GM18951 (cell line): ENCODE results near the gene ABCG1.

Source experiments
- POLR2A ChIP-seq: IDR thresholded peaks from 4 replicates; pipeline ENCODE4 v1.6.1; 2011; ENCODE audit warnings: mild to moderate bottlenecking; ENCODE audit not compliant: insufficient read length, insufficient read depth; ENCODE audit errors: extremely low read depth
- in situ Hi-C: fragments of 300-500 bp; cut with MboI; formaldehyde crosslinking; loops from one replicate; pipeline ENCODE4 v1.12.0; 2022; ENCODE audit warnings: low sequenced_read_pairs, mixed read lengths, inconsistent platforms; ENCODE audit not compliant: unreplicated experiment

Gene ABCG1

GRCh38 chr21:42213082-42213774, 5.7 kb upstream of the ABCG1 start:
- no peak for TF ChIP-seq POLR2A

DNA sequence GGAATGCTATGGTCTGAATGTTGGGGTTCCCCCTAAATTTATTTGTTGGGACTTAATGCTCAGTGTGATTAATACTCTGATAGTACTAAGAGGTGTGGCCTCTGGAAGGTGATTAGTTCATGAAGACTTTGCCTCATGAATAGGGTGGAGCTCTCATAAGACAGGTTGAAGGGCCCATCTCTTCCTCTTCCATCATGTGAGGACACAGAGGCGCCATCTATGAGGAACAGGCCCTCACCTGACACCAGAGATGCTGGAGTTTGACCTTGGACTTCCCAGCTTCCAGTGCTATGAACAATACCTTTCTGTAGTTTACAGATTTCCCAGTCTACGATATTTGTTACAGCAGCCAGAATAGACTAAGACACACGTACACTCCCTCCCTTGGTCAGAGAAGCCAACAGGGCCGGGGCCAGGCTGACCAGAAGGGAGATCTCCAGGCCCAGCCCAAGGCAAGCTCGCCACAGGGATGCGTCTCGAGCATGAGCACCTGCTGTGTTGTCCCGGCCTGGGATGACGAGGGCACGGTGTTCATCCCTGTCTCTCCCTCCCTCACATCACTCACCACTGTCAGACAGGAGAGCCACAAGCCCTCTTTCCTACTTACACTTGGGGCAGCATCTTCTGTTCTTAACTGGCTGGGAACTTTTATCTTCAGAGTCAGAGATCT, 4.7 kb upstream of the ABCG1 start:
- TF ChIP-seq POLR2A: no peak
- in situ Hi-C loops: no loop called here

More at GRCh38 chr21:42213082-42213774, 5.7 kb upstream of the ABCG1 start:
- in situ Hi-C loops: no loop called here

DNA sequence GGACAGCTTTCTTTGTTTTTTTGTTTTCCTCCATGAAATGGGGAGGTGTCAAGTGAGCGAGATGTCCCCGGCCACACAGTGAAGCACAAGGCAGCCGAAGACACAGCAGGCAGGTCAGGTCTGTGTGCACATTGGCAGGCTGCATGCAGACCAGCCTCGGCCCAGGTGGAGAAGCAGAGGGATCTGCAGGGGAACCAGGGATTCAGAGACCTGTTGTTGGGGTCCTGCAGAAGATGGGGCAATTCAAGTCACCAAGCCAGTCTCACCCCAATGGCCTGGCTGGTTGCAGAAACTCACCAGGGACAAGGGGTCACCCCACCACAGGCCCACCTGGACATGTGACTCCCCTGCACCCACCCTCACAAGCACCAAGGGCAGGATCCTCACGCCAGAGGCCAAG, 4.0 kb upstream of the ABCG1 start:
- no peak for TF ChIP-seq POLR2A
- in situ Hi-C loops: no loop called here

DNA sequence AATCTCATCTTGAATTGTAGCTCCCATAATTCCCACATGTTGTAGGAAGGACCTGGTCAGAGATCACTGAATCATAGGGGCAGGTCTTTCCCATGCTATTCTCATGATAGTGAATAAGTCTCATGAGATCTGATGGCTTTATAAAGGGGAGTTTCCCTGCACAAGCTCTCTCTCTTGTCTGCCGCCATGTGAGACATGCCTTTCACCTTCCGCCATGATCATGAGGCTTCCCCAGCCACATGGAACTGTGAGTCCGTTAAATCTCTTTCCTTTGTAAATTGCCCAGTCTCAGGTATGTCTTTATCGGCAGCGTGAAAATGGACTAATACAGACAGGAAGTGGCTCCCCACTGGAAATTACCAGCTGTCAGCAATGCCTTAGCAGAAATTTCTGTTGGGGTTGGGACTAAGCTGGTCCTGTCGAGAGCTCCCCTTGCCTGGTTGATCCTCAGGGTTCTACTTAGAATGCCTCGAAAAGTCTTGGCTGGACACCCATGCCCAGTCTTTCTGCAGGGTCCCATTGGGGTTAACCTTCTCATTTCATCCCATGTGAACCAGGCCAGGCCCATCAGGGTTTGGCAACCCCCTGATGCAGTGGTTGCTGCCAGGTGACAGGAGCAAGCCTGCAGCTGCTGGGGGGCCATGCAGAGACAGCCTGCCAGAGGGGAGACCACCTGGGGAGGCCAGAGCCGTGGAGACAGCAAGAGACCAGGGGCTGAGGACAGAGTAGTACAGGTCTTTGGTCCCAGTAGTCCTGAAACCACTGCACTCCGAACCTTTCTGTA, 2.8 kb upstream of the ABCG1 start:
- TF ChIP-seq POLR2A: no peak
- in situ Hi-C loops: no loop called here

GRCh38 chr21:42216726-42217572, 2.0 kb upstream of the ABCG1 start:
- in situ Hi-C loops: no loop called here
- TF ChIP-seq POLR2A: no peak

GRCh38 chr21:42219606-42220137, 732 bp downstream of the ABCG1 start:
- TF ChIP-seq POLR2A: no peak
- in situ Hi-C loops: no loop called here

DNA sequence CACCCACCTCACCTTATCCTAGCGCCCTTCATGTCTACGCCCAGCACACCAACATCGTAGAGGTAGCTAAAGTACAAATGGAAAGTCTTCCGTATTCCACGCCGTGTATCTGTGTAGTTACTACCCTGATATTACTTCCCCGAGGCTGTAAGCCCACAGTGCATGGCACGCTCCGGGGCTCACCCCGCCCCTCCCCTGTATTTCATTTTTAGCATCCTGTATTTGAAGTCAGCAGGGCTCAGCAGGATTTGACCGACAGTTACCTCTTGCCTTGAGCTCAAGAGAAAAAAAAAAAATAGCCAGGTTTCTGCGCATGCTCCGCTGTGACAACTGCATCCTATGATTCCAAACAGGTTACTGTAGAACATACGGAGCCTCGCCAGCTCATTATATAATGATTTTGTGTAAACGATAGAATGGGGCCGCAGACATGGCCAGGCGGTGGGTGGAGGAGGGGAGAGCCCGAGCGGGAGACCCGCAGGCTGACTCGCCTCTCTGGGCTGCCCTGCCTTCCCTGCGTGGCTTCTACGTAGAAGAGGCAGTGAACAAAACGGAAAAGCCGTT, 1.3 kb downstream of the ABCG1 start:
- TF ChIP-seq POLR2A: no peak
- in situ Hi-C loops: no loop called here

GRCh38 chr21:42221581-42222345, 2.8 kb downstream of the ABCG1 start:
- TF ChIP-seq POLR2A: no peak
- in situ Hi-C loops: no loop called here

- in situ Hi-C loops: no loop called here
- TF ChIP-seq POLR2A: no peak
Measured at GRCh38 chr21:42222386-42222785, 3.4 kb downstream of the ABCG1 start.

DNA sequence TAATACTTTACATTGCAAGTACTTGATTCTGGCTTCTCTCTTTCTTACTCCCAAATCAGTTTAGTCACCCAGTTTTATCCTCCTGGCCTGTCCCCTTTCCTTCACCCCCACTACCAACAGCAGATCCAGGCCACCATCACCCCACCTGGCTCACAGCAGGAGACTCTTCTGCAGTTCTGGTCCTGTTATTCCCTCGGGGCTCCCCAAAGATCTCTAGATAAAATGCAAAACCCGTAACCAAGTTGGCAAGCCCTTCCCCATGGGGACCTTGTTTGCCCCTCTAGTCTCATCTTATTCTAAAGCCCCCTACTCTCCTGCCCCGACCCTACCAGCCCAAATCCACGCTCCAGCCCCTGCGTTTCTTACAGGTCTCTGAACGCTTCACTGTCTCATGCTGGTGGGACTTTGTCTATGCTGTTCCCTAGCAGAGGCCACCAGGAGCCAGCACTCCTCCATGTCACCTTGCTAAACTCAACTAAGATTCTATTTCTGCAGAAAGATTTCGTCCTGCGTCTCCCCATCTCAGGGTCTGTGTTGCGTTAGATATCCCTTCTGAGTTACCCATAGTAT, 4.0 kb downstream of the ABCG1 start:
- TF ChIP-seq POLR2A: no peak
- in situ Hi-C loops: no loop called here

DNA sequence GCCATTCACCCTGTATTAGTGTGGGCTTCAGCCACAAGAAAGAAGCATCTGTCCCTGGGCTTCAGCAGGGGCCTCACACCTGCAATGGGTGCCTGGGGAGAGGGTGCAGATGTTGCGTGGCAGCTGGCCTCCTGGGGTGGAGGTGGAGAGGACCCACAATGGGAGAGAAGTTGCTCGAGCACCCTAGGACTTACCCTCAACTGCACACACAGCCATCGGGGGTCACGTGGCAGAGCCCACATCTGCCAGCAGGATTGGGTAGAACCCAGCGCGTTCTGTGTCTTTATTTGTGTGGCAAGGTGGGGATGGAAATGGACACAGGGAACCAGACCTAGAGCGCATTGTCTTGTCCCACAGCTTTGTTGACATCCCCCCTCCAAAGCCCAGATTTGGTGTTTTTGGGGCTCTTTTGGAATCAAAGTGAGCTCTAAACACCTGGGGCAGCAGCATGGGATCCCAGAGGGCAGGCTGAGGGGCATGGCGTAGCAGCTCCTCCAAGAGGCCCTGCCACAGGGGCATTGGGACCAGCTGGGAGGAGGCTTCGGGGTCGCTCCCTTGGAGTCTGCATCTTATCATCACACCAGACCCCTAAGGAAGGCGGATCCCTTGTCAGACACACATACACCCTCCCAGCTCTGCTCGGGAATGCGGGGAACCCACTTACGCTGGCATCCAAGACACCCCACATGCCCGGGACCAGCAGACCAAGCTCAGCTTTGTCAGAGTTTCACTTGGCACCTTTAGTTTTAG, 5.1 kb downstream of the ABCG1 start:
- in situ Hi-C loops: no loop called here
- no peak for TF ChIP-seq POLR2A
